GM12864 (cell line): ENCODE results near the gene HYAL3.
"Not testable (repeated sequence)": the region's sequence is repeated elsewhere in the genome, so short reads cannot be mapped to it uniquely, and the experiment has no call there.

Source experiments
- DNase-seq: peaks from one replicate; pipeline ENCODE4 v3.0.0-alpha.2; 2011; ENCODE audit warnings: low read depth
- H3K4me3 ChIP-seq: 2 replicates; pipeline ENCODE4 v1.5.1; 2011; ENCODE audit warnings: mild to moderate bottlenecking, low read depth, low read length, control low read depth
- CTCF ChIP-seq: IDR thresholded peaks from 2 replicates; pipeline ENCODE4 v1.5.1; 2011; ENCODE audit warnings: low read depth, mild to moderate bottlenecking, moderate library complexity, low read length, control low read depth, inconsistent platforms; ENCODE audit errors: missing control alignments

HYAL3 gene

GRCh38 chr3:50319181-50319893 is 20.1 kb upstream of the HYAL3 start:
- TF ChIP-seq CTCF: no peak
- no peak for DNase-seq
- H3K4me3 ChIP-seq: no peak overlapping the region

DNA sequence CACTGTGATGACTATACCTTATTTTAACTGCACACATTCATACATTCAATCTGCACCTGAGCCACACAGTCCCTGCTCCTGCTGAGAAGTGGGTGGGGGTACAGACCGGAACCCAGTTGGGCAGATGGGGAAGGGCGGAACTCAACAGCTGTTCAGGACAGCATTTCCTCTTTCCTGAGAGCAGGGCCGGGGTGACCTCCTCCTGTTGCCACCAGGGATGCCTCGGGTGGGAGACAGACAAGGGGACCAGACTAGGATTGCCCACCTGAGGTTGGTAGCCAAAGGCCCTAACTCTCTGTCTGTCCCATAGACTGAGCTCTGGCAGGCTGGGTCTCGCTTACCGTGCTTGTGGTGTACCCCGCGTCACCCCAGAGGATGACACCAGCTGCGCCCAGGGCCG is 19.4 kb upstream of the HYAL3 start:
- TF ChIP-seq CTCF: no peak
- no peak overlapping the region for H3K4me3 ChIP-seq
- DNase-seq: no peak

DNA sequence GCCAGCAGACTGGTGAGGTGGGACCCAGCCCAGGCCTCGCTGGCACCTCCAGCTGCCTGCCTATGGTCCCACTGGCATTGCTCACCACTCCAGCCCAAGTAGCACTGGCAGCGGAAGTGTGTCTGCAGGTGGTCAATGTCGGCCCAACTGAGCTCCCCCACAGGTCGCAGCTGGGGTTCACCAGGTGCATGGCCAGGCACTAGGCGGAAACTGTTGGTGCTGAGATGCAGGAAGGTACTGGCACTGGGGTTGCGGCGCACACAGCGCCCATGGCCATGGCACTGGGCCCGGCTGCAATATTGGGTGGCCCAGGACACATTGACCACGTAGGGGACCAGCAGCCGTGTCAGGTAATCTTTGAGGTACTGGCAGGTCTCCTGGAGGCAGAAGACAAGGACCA is 19.0 kb upstream of the HYAL3 start:
- TF ChIP-seq CTCF: no peak
- DNase-seq: no peak
- H3K4me3 ChIP-seq: no peak overlapping the region

- DNase-seq: no peak
- H3K4me3 ChIP-seq: no peak overlapping the region
- no peak for TF ChIP-seq CTCF
Measured at GRCh38 chr3:50317300-50317699, 18.1 kb upstream of the HYAL3 start.

DNA sequence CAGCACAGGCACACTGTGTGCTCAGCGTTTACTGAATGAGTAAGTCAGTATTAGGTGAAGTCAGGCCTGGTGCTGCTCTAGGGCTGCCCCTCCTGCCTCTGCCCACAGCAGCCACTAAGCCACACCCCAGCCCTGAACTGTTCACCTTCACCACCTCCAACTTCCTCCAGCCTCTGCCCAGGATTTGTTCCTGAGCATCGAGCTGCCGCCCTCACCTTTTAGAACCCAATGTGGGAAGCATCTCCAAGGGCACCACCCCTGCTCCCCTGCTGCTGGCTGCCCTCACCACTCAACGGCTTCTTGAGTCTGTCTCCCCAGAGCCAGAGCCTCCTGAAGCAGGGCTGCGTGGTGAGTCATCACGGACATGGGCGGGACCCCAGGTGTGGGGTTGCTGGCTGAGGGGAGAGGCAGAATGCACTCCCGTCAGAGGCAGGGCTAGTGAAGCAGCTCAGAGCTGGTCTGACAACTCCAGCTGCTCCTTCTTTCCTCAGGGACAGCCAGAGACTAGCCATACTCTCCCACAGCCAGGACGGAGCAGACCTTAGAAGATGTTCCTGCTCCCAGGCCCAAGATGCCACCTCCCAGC is 17.5 kb upstream of the HYAL3 start:
- TF ChIP-seq CTCF: no peak
- no peak for DNase-seq
- no peak overlapping the region for H3K4me3 ChIP-seq

DNA sequence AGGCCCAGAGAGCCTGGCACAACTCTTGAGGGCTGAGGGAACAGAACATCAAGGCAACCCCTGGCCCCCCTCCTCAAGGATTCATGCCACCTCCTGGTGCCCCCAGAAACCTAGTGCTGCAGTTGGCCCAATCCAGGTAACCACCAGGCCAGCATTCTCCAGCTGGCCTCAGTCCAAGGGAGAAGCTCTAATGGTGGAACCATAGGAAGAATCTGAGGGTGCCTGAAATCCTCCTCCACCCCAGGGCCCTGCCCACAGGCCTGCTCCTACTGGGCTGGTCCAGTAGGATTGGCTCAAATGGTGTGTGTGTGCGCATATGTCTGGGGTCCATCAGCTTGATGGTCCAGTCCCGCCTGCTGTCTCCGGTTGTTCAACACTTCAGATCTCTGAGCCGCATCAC is 15.6 kb upstream of the HYAL3 start:
- H3K4me3 ChIP-seq: no peak overlapping the region
- TF ChIP-seq CTCF: no peak
- no peak for DNase-seq

DNA sequence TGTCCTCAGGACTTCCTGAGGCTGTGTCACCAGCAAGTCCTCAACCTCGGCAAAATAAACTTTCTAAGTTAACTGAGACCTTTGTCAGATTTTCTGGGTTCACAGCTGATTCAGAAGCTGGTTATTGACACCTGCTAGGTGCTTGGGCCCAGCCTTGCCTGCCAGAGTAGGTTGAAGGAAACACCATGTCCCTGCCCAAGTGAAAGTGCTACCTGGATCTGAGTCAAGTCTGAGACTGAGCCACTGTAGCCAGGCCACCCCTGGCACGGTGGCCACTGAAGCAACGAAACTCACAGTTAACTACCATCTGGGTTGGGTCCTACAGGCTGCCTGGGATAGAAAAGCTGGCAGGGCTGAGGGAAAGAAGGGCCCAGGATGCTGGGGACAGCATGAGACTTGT is 15.1 kb upstream of the HYAL3 start:
- DNase-seq: no peak
- H3K4me3 ChIP-seq: no peak overlapping the region
- no peak for TF ChIP-seq CTCF

GRCh38 chr3:50312041-50312440 is 12.8 kb upstream of the HYAL3 start:
- not testable (repeated sequence) for H3K4me3 ChIP-seq, DNase-seq
